GM13977 (cell line): Measurements from ENCODE around the gene CDK6.

Experiments
- DNase-seq: peaks from one replicate; pipeline ENCODE4 v3.0.0; 2012; ENCODE audit warnings: low spot score
- CTCF ChIP-seq: IDR thresholded peaks from 2 replicates; pipeline ENCODE4 v1.5.1; 2012; ENCODE audit warnings: mild to moderate bottlenecking, control low read depth; ENCODE audit not compliant: insufficient read depth; ENCODE audit errors: extremely low read depth, missing control alignments
- in situ Hi-C: fragments of 300-500 bp; cut with MboI; formaldehyde crosslinking; loops from one replicate; pipeline ENCODE4 v1.12.0; 2022; ENCODE audit warnings: low sequenced_read_pairs, low pct_unique_long_range_greater_than_20kb, mixed read lengths, inconsistent platforms; ENCODE audit not compliant: unreplicated experiment

Gene CDK6

GRCh38 chr7:92823042-92823441 is 13.3 kb downstream of the CDK6 start:
- in situ Hi-C loops = no loop called here
- no peak for DNase-seq
- TF ChIP-seq CTCF = no peak

- DNase-seq = no peak
- no peak for TF ChIP-seq CTCF
- in situ Hi-C loops = no loop called here
Measured at GRCh38 chr7:92820191-92820590, 16.2 kb downstream of the CDK6 start.

GRCh38 chr7:92817398-92817797 is 19.0 kb downstream of the CDK6 start:
- TF ChIP-seq CTCF = no peak
- no peak for DNase-seq
- in situ Hi-C loops = no loop called here

GRCh38 chr7:92815412-92815811 is 21.0 kb downstream of the CDK6 start:
- no peak for TF ChIP-seq CTCF
- in situ Hi-C loops = no loop called here

GRCh38 chr7:92813390-92814024 is 22.9 kb downstream of the CDK6 start:
- no peak for TF ChIP-seq CTCF
- no peak for DNase-seq
- in situ Hi-C loops = no loop called here

More at GRCh38 chr7:92815412-92815811, 21.0 kb downstream of the CDK6 start:
- DNase-seq = no peak

GRCh38 chr7:92811158-92811557 is 25.2 kb downstream of the CDK6 start:
- no peak for DNase-seq
- in situ Hi-C loops = no loop called here
- TF ChIP-seq CTCF = no peak
